ENCODE measurements around the gene PRMT7.

The PRMT7 gene

DNA sequence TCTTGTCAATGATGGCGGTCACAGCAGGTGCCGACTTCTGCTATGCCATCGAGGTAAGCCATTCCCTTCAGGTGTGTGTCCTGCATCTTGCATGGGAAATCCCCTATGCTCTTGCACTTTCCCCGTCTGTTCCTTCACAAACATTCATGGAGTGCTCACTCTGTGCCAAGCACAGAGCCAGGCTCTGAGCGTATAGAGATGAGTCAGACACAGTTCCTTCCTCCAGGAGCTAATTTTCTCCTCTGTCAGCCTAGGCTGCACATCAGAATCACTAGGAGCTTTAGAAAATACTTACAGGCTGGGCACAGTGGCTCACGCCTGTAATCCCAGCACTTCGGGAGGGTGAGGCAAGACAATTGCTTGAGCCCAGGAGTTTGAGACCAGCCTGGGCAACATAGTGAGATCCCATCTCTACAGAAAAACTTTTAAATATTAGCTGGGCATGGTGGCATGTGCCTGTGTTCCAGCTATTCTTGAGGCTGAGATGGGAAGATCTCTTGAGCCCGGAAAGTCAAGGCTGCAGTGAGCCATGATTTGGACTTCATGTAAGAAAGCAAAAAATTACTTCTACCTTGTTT, 14.1 kb downstream of the PRMT7 start:
- TF ChIP-seq, protein P1, sequence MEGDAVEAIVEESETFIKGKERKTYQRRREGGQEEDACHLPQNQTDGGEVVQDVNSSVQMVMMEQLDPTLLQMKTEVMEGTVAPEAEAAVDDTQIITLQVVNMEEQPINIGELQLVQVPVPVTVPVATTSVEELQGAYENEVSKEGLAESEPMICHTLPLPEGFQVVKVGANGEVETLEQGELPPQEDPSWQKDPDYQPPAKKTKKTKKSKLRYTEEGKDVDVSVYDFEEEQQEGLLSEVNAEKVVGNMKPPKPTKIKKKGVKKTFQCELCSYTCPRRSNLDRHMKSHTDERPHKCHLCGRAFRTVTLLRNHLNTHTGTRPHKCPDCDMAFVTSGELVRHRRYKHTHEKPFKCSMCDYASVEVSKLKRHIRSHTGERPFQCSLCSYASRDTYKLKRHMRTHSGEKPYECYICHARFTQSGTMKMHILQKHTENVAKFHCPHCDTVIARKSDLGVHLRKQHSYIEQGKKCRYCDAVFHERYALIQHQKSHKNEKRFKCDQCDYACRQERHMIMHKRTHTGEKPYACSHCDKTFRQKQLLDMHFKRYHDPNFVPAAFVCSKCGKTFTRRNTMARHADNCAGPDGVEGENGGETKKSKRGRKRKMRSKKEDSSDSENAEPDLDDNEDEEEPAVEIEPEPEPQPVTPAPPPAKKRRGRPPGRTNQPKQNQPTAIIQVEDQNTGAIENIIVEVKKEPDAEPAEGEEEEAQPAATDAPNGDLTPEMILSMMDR (IDR thresholded peaks at IDR 0.05; ENCODE audit: control insufficient read depth, insufficient read depth, low read depth, low read length, missing control alignments): no peak
- no peak overlapping the region for H3K4me3 ChIP-seq (ENCODE audit: control insufficient read depth, low read depth, low read length)
- DNase-seq (ENCODE audit: low read depth): no peak

DNA sequence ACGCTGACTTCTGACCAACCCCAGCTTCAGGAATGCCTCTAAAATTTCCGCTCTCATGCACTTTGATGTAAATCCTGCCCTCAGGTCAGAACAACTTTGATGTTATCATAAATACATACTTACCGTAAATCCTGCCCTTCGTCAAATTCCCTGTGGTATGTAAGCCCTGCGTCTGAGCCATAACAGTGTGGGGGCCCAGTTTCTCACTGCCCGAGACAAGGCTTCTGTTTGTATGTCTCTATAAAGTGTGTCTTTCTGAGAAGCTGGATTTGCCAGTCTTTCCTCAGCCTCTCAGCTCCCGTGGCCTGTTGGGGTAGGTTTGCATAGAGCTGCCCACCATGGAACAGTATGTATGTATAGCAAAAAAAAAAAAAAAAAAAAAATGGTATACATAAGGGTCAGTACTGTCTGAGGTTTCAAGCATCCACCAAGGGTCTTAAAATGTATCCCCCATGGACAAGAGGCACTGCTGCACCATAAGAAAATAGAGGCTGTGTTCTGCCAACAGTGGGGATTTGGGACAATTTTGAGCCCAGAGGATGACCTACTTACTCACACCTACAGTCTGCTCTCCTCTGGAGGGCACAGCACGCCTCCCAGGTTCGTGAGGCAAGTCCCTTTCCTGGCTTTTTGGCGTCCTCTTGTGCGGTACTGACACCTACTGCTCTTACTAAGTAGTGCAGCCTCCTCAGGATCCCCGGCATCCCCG, 17.5 kb downstream of the PRMT7 start:
- TF ChIP-seq, protein P1 (IDR thresholded peaks at IDR 0.05; ENCODE audit: control insufficient read depth, insufficient read depth, low read depth, low read length, missing control alignments): peak; percentile 93
- peak; percentile 62 for DNase-seq (ENCODE audit: low read depth)
- H3K4me3 ChIP-seq (ENCODE audit: control insufficient read depth, low read depth, low read length): no peak overlapping the region

DNA sequence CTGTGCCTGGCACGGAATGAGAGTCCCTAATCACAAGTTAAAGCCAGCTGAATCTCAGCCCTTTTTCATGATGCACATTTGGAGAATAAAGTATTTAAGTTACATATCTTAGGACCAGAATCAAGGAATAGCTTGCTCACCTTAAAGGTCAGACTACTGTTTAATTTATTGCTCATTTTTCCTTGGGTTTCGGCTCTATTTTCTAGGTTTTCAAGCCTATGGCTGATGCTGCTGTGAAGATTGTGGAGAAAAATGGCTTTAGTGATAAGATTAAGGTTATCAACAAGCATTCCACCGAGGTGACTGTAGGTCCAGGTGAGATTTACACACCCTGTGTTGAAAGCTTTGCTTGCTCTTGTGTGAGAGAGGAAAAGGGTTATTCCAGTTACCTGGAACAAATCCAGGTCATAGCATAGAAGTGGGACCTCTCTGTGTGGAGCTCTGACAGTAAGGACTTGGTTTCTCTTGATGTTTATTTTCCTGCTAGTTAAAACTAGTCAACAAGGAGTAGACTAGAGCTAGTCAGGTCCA, 18.1 kb downstream of the PRMT7 start:
- H3K4me3 ChIP-seq (ENCODE audit: control insufficient read depth, low read depth, low read length): no peak overlapping the region
- DNase-seq (ENCODE audit: low read depth): no peak
- TF ChIP-seq, protein P1 (IDR thresholded peaks at IDR 0.05; ENCODE audit: control insufficient read depth, insufficient read depth, low read depth, low read length, missing control alignments): no peak

DNA sequence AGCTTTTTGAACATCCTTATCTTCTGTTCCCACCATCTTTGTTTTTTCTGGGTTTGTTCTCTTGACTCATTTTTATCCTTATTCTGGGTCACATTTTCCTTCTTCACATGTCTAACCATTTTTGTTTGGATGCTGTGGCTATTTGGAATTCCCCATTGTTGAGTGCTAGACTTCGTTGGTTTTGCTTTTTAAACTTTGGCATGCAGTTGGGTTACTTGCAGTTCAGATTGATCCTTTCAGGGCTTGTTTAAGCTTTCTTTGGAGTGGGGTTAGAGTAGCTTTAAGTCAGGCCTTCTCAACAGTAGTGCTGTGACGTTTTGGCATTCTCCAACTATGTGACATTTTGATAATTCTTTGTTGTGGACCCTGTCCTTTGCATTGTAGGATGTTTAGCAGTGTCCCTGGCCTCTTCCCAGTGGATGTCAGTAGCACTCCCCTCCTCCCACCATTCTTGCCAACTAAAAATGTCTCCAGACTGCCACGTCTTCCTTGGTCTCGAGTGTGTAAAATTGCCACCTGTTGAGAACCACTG, 21.1 kb downstream of the PRMT7 start:
- TF ChIP-seq, protein P1 (IDR thresholded peaks at IDR 0.05; ENCODE audit: control insufficient read depth, insufficient read depth, low read depth, low read length, missing control alignments): no peak
- H3K4me3 ChIP-seq (ENCODE audit: control insufficient read depth, low read depth, low read length): no peak overlapping the region
- no peak for DNase-seq (ENCODE audit: low read depth)

DNA sequence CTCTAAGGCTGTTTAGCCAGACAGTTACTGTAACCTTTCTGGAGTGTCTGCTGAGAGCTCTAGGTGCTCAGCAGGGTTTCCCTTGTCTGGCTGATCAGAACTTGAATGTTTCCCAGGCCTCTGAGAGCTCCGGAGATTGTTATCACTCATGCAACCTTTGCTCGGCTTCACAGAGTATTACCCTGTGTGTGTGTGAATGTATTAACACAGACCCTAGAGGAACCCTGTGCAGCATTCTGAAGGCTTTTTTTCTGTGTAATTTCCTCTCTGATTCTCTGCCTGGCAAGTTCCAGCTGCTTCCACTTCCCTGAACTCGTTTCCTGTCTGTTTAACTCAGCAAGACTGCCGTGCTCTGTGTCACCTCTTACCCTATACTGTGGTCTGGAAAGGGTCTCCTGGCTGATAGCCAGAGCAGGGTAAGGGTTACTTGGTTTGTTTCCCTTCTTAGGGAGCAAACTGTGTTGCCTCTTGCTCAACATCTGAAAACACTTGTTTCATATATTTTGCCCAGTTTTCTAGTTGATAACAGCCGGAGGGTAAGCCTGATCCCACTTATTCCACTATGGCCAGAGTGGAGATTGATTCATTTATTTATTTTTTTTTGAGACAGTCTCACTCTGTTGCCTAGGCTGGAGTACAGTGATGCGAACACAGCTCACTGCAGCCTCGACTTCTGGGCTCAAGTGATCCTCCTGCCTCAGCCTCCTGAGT, 21.7 kb downstream of the PRMT7 start:
- no peak for DNase-seq (ENCODE audit: low read depth)
- no peak overlapping the region for H3K4me3 ChIP-seq (ENCODE audit: control insufficient read depth, low read depth, low read length)
- TF ChIP-seq, protein P1 (IDR thresholded peaks at IDR 0.05; ENCODE audit: control insufficient read depth, insufficient read depth, low read depth, low read length, missing control alignments): no peak

DNA sequence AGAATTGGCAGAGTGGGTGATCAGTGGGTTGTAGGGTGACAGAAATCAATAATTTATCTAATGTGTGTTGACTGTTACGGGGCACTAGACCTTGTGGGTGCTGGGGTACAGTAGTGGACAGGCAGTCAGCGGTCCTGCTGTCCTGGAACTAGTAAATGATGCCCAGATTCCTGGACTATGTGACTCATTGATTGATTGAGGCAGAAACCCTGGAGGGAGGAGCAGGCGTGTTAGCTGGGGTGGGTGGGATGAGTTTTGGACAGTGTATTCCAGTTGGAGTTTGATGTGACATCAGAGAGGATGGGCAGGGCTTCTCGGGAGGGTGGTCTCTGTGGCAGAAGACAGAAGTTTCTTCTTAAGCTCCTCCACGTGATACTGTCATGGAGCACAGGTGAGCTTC, 24.4 kb downstream of the PRMT7 start:
- H3K4me3 ChIP-seq (ENCODE audit: control insufficient read depth, low read depth, low read length): no peak overlapping the region
- TF ChIP-seq, protein P1 (IDR thresholded peaks at IDR 0.05; ENCODE audit: control insufficient read depth, insufficient read depth, low read depth, low read length, missing control alignments): no peak
- DNase-seq (ENCODE audit: low read depth): no peak

All from AG09309 (cell line).